Sigmoid colon (tissue), 4 donors: ENCODE results near the gene CD101.

Experiments
- POLR2A ChIP-seq, 2 donors: fragments of 450-650 bp; IDR thresholded peaks; one replicate each; pipeline ENCODE4 v1.6.1; 2016; ENCODE audit warnings: antibody characterized with exemption in 2 of 2, mild to moderate bottlenecking in 2 of 2, moderate library complexity in 2 of 2
- POLR2AphosphoS5 ChIP-seq, 4 donors: sonication (generic); formaldehyde crosslinking; IDR thresholded peaks; one replicate each; pipeline ENCODE4 v1.6.1; 2017; ENCODE audit warnings: antibody characterized with exemption in 4 of 4
- TF ChIP-seq, protein P1 (sequence below), 4 experiments: fragments of 450-650 bp in 3 of 4; fragments of 200-600 bp in 1 of 4; IDR thresholded peaks; one replicate each; pipeline ENCODE4 v1.5.1; 2016 to 2019; ENCODE audit warnings: antibody characterized with exemption in 4 of 4, mild to moderate bottlenecking in 3 of 4, moderate library complexity in 2 of 4

DNA sequence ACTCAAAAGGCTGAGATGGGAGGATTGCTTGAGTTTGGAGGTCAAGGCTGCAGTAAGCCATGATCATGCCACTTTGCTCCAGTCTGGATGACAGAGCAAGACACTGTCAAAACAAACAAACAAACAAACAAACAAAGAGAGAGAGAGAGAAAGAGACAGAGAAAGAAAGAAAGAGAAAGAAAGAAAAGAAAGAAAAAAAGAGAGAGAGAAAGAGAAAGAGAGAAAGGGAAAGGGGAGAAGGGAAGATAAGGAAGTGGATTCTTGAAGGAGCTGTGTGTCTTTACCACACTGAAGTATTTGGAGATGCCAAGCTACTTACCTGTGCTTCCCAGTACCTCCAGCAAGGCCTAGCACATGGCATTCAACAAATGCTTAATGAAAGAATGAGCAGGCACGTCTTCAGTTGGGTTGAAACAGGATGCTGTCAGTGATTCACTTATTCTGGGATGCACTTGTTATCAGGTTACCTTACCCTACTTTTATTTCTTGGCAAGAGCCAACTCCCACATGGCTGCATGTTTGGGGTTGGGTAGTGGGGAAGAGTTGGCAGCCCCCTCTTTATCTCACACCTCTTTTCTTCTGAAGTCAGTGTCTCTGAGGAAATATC is 28.8 kb downstream of the CD101 start:
- TF ChIP-seq, protein P1, sequence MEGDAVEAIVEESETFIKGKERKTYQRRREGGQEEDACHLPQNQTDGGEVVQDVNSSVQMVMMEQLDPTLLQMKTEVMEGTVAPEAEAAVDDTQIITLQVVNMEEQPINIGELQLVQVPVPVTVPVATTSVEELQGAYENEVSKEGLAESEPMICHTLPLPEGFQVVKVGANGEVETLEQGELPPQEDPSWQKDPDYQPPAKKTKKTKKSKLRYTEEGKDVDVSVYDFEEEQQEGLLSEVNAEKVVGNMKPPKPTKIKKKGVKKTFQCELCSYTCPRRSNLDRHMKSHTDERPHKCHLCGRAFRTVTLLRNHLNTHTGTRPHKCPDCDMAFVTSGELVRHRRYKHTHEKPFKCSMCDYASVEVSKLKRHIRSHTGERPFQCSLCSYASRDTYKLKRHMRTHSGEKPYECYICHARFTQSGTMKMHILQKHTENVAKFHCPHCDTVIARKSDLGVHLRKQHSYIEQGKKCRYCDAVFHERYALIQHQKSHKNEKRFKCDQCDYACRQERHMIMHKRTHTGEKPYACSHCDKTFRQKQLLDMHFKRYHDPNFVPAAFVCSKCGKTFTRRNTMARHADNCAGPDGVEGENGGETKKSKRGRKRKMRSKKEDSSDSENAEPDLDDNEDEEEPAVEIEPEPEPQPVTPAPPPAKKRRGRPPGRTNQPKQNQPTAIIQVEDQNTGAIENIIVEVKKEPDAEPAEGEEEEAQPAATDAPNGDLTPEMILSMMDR (IDR thresholded peaks at IDR 0.05): no peak
- TF ChIP-seq POLR2A (IDR thresholded peaks at IDR 0.05) (no peak), POLR2AphosphoS5 (IDR thresholded peaks at IDR 0.05) (no peak)
